Endothelial cell of umbilical vein (primary cell): ENCODE data around the gene CXCL6. TPM values are rescaled to one million over a fixed set of nuclear protein-coding genes. Genes with fewer than 3 reads are reported as not detected.

Experiments
- BruUV-seq: library from RNA; stranded (reverse); fragments of 400-500 nt; replicated peaks from 2 replicates; lab custom pipeline; 2021; lab: Mats Ljungman, UMichigan
- CTCF ChIA-PET: fragments of 300-600, 350-600 bp; sonication (Branson Sonifier 250); formaldehyde crosslinking; loops from one replicate; lab custom pipeline; 2021; ENCODE audit warnings: antibody characterized with exemption, inconsistent platforms; lab: Charles Lee
- POLR2A ChIA-PET: fragments of 300-600, 350-600 bp; sonication (Branson Sonifier 250); formaldehyde crosslinking; loops from one replicate; lab custom pipeline; 2021; ENCODE audit warnings: antibody characterized with exemption, inconsistent platforms; lab: Charles Lee
- DNase-seq: peaks from one replicate; pipeline ENCODE4 v3.0.0-alpha.2; 2011; ENCODE audit warnings: low read depth, low spot score
- FAIRE-seq: peaks from 2 replicates; lab custom pipeline; 2011; peaks lifted over from hg19 to GRCh38; lab: Jason Lieb, UNC
- H2AFZ ChIP-seq: 2 replicates; pipeline ENCODE4 v1.6.0; 2012; ENCODE audit warnings: low read depth, low read length, control low read depth, inconsistent platforms
- H3K27ac ChIP-seq: 2 replicates; pipeline ENCODE4 v1.5.1; 2011; ENCODE audit warnings: low read depth, mild to moderate bottlenecking, control low read depth, low read length, moderate library complexity; ENCODE audit not compliant: insufficient read depth
- H3K27me3 ChIP-seq, 2 experiments: 2 replicates each; pipeline versions ENCODE4 v1.6.0 to v1.6.1; 2011; ENCODE audit warnings: low read length in 2 of 2, mixed read lengths in 1 of 2; ENCODE audit not compliant: control insufficient read depth in 2 of 2, insufficient read depth in 2 of 2
- H3K36me3 ChIP-seq, 2 experiments: 2 replicates in 1 of 2; 3 replicates in 1 of 2; pipeline ENCODE4 v1.5.1; 2011; ENCODE audit warnings: low read length in 2 of 2, mild to moderate bottlenecking in 1 of 2, moderate library complexity in 1 of 2; ENCODE audit not compliant: control insufficient read depth in 2 of 2, insufficient read depth in 2 of 2; ENCODE audit errors: extremely low read depth in 1 of 2
- H3K4me1 ChIP-seq: 3 replicates; pipeline ENCODE4 v1.5.1; 2011; ENCODE audit warnings: mild to moderate bottlenecking, low read length; ENCODE audit not compliant: control insufficient read depth, insufficient read depth; ENCODE audit errors: extremely low read depth
- H3K4me2 ChIP-seq: 2 replicates; pipeline ENCODE4 v1.6.1; 2011; ENCODE audit warnings: low read length, control low read depth, mixed read lengths; ENCODE audit not compliant: insufficient read depth
- H3K4me3 ChIP-seq, 3 experiments: fragments of 200-600 bp in 1 of 3; sonication (generic), shearing (Covaris generic) in 1 of 3; replicated peaks in 1 of 3; 2 replicates each; pipeline ENCODE4 v1.5.1; 2011 to 2016; ENCODE audit warnings: control low read depth in 3 of 3, low read length in 3 of 3, mild to moderate bottlenecking in 2 of 3, inconsistent platforms in 1 of 3, low read depth in 1 of 3, moderate library complexity in 1 of 3; ENCODE audit not compliant: insufficient read depth in 1 of 3
- H3K79me2 ChIP-seq: 2 replicates; pipeline ENCODE4 v1.6.0; 2012; ENCODE audit warnings: low read length, inconsistent platforms; ENCODE audit not compliant: control insufficient read depth, insufficient read depth
- H3K9ac ChIP-seq: replicated peaks from 2 replicates; pipeline ENCODE3; 2011; ENCODE audit warnings: low read length, control low read depth; ENCODE audit not compliant: insufficient read depth; ENCODE audit errors: extremely low read depth
- H3K9me1 ChIP-seq: replicated peaks from 3 replicates; pipeline ENCODE4 v1.6.0; 2011; ENCODE audit warnings: mild to moderate bottlenecking, low read length; ENCODE audit not compliant: control insufficient read depth, insufficient read depth; ENCODE audit errors: extremely low read depth
- H3K9me3 ChIP-seq: replicated peaks from 2 replicates; pipeline ENCODE4 v1.5.1; 2012; ENCODE audit warnings: low read length, inconsistent platforms; ENCODE audit not compliant: control insufficient read depth, insufficient read depth
- H4K20me1 ChIP-seq: replicated peaks from 2 replicates; pipeline ENCODE3; 2011; ENCODE audit warnings: mild to moderate bottlenecking, low read length; ENCODE audit not compliant: control insufficient read depth, insufficient read depth; ENCODE audit errors: extremely low read depth
- EZH2 ChIP-seq: IDR thresholded peaks from 2 replicates; pipeline ENCODE4 v1.6.1; 2012; ENCODE audit warnings: borderline replicate concordance, low read depth, mild to moderate bottlenecking, moderate library complexity, low read length, inconsistent platforms; ENCODE audit not compliant: severe bottlenecking
- FOS ChIP-seq: IDR thresholded peaks from 2 replicates; pipeline ENCODE4 v1.6.1; 2011; ENCODE audit warnings: mild to moderate bottlenecking, low read length, moderate library complexity, borderline replicate concordance; ENCODE audit not compliant: insufficient read depth
- GATA2 ChIP-seq: IDR thresholded peaks from 2 replicates; pipeline ENCODE4 v1.7.0; 2011; ENCODE audit warnings: low read depth, mild to moderate bottlenecking, moderate library complexity, mixed read lengths, low read length; ENCODE audit not compliant: insufficient read length, insufficient read depth
- JUN ChIP-seq: IDR thresholded peaks from 2 replicates; pipeline ENCODE4 v1.6.1; 2011; ENCODE audit warnings: borderline replicate concordance, low read depth; ENCODE audit not compliant: insufficient read length, insufficient read depth
- MYC ChIP-seq: IDR thresholded peaks from one replicate; pipeline ENCODE4 v1.6.1; 2011; ENCODE audit warnings: mild to moderate bottlenecking, low read depth, low read length
- POLR2A ChIP-seq: IDR thresholded peaks from 2 replicates; pipeline ENCODE4 v1.6.1; 2012; ENCODE audit warnings: low read depth, mild to moderate bottlenecking, control low read depth, low read length
- POLR2AphosphoS5 ChIP-seq: IDR thresholded peaks from 2 replicates; pipeline ENCODE4 v1.6.1; 2012; ENCODE audit warnings: low read depth, mild to moderate bottlenecking, control low read depth, low read length, moderate library complexity; ENCODE audit not compliant: insufficient read depth
- dilution Hi-C: fragments of 300-500 bp; cut with MboI; formaldehyde crosslinking; loops from one replicate; pipeline ENCODE4 v1.15.0; 2019; ENCODE audit warnings: low sequenced_read_pairs; ENCODE audit not compliant: extremely low pct_ligation_motif_present
- intact Hi-C: fragments of 100-400 bp; cut with micrococcal nuclease; formaldehyde crosslinking; loops from one replicate; pipeline ENCODE4 v1.10.0; 2022
- polyA plus RNA-seq, 4 experiments: library from polyadenylated mRNA; depleted of rRNA in 3 of 4; stranded (reverse) in 3 of 4; unstranded in 1 of 4; fragments of >200 nt; gene quantifications; 2 replicates each; pipeline versions ENCODE4 v1.2.1 to v1.2.3, GENCODE V29; 2011 to 2012; ENCODE audit warnings: missing spikeins in 1 of 4
- total RNA-seq: library from RNA; stranded (reverse); gene quantifications from 2 replicates; pipeline ENCODE4 v1.2.3, GENCODE V29; 2021
- TF ChIP-seq, protein P1 (sequence below): IDR thresholded peaks from 2 replicates; pipeline ENCODE4 v1.6.1; 2011; ENCODE audit not compliant: insufficient read depth, insufficient read length
- TF ChIP-seq, protein P2 (sequence below), 2 donors: IDR thresholded peaks; 1 replicate in 1 of 2; 2 replicates in 1 of 2; pipeline ENCODE4 v1.5.1; 2011; ENCODE audit warnings: low read length in 2 of 2, mild to moderate bottlenecking in 2 of 2, moderate library complexity in 2 of 2, control low read depth in 1 of 2, inconsistent platforms in 1 of 2, low read depth in 1 of 2; ENCODE audit not compliant: insufficient read depth in 1 of 2; ENCODE audit errors: extremely low read depth in 1 of 2

The CXCL6 gene
- total and polyA plus RNA-seq, 2 donors (not counting 3 experiments of a cell fraction or from before 2014, with no cell fraction given): 0.81 to 1.2 TPM

DNA sequence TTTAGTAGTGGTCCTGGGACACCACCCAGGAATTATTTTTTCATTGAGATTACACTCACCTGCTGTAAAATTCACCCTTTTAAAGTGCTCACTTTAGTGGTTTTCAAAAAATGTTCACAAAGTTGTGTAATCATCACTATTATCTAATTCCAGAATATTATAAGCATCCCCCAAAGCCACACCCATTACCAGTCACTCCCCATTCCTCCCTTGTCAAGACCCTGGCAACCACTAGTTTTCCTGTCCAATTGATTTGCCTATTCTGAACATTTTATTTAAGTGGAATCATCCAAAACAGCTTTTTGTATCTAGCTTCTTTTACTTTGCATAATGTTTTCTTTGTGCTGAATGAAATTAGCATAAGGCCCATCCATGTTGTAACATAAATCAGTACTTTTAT lies 12.7 kb upstream of the CXCL6 start:
- Histone ChIP-seq H3K9me3 (no peaks in the 10 kb centered on the region), H3K9me1 (no peaks in the 10 kb centered on the region), H3K27ac (no peak overlapping the region), H3K4me1 (no peaks in the 10 kb centered on the region), H4K20me1 (no peaks in the 10 kb centered on the region), H3K36me3 (no peaks in the 10 kb centered on the region), H2AFZ (no peak overlapping the region), H3K27me3 (no peaks in the 10 kb centered on the region), H3K4me2 (no peak overlapping the region), H3K9ac (no peak overlapping the region), H3K4me3 (no peak overlapping the region), H3K79me2 (no peaks in the 10 kb centered on the region)
- DNase-seq (no peak), FAIRE-seq (no peak)
- intact Hi-C loops: no loop called here
- dilution Hi-C loops: no loop called here
- CTCF ChIA-PET: interaction anchor here (0.9 kb wide), 1 partner anchor 65 kb away, joined by 3 read pairs; no protein-coding TSS in a partner anchor
- TF ChIP-seq JUN (no peak), POLR2A (no peak), GATA2 (no peak), POLR2AphosphoS5 (no peak), EZH2 (no peak), FOS (no peak), MYC (no peak)
- TF ChIP-seq, protein P1, sequence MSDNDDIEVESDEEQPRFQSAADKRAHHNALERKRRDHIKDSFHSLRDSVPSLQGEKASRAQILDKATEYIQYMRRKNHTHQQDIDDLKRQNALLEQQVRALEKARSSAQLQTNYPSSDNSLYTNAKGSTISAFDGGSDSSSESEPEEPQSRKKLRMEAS: no peak
- TF ChIP-seq, protein P2, sequence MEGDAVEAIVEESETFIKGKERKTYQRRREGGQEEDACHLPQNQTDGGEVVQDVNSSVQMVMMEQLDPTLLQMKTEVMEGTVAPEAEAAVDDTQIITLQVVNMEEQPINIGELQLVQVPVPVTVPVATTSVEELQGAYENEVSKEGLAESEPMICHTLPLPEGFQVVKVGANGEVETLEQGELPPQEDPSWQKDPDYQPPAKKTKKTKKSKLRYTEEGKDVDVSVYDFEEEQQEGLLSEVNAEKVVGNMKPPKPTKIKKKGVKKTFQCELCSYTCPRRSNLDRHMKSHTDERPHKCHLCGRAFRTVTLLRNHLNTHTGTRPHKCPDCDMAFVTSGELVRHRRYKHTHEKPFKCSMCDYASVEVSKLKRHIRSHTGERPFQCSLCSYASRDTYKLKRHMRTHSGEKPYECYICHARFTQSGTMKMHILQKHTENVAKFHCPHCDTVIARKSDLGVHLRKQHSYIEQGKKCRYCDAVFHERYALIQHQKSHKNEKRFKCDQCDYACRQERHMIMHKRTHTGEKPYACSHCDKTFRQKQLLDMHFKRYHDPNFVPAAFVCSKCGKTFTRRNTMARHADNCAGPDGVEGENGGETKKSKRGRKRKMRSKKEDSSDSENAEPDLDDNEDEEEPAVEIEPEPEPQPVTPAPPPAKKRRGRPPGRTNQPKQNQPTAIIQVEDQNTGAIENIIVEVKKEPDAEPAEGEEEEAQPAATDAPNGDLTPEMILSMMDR (IDR thresholded peaks at IDR 0.05; ENCODE audit: extremely low read depth in 1 of 2, insufficient read depth in 1 of 2, low read depth in 1 of 2, low read length in 2 of 2): no peak
- POLR2A ChIA-PET: no interaction called here
- no TSS peak for BruUV-seq
